GM19025 (cell line): ENCODE data around the gene MITF.

Source experiments
- ATAC-seq: cut with Tn5 transposase; IDR thresholded peaks from one replicate; pipeline ENCODE4 v1.9.1; 2021; ENCODE audit warnings: mild to moderate bottlenecking, low read depth, moderate library complexity; ENCODE audit not compliant: unreplicated experiment

Gene MITF

DNA sequence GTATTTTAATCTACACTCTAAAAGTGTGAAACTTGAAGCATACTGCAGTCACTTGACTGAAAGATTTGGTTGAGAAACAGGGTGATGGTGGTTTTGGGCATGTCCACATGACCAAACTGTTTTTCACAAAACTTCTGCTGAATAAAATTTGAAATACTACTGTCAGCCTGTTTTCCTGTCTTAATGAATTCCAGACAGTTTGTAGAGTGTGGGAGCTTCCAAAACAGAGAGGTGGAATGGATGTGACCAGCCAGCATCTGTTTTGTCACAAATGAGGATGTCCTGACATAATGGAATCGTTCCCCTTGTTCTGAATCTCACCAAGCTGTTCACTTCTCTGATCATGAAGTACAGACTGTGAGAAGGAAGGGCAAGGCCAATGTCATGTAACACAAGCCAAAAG is 11.8 kb downstream of the MITF start:
- ATAC-seq = no peak

DNA sequence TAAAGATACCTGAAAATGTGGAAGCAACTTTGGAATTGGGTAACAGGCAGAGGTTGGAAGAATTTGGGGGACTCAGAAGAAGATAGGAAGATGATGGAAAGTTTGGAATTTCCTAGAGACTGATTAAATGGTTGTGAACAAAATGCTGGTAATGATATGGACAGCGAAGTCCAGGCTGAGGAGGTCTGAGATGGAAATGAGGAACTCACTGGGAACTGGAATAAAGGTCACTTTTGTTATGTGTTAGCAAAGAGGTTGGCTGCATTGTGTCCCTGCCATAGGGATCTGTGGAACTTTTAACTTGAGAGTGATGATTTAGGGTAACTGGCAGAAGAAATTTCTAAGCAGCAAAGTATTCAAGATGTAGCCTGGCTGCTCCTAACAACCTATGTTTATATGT is 13.0 kb downstream of the MITF start:
- ATAC-seq = no peak

DNA sequence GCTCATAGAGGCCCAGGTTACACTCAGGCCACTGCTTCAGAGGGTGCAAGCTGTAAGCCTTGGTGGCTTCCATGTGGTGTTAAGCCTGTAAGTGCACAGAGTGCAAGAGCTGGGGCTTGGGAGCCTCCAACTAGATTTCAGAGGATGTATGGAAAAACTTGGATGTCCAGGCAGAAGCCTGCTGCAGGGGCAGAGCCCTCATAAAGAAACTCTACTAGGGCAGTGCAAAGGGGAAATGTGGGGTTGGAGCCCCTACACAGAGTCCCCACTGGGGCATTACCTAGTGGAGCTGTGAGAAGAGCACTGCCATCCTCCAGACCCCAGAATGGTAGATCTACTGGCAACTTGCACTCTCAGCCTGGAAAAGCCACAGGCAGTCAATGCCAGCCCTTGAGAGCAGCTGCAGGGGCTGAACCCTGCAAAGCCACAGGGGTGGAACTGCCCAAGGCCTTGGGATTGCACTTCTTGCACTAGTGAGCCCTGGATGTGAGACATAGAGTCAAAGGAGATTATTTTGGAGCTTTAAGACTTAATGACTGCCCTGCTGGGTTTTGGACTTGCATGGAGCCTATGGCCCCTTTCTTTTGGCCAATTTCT is 14.0 kb downstream of the MITF start:
- ATAC-seq = no peak

DNA sequence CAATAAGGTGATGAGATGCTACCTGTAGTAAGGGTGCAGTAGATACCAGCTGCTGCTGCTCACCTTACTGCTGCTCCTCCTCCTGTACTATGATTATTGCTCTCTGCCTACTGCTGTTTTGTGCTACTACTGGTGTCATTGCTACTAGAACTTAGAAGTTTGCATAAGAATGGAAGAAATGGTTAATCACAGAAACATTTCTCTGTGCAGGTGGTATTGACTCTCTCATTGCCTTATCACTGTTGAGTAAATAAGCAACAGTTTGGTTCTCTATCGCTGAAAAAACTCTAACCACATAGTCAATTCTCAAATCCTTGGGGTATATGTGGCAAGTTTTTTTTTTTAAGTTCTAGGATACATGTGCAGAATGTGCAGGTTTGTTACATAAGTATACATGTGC is 16.5 kb downstream of the MITF start:
- no peak for ATAC-seq

DNA sequence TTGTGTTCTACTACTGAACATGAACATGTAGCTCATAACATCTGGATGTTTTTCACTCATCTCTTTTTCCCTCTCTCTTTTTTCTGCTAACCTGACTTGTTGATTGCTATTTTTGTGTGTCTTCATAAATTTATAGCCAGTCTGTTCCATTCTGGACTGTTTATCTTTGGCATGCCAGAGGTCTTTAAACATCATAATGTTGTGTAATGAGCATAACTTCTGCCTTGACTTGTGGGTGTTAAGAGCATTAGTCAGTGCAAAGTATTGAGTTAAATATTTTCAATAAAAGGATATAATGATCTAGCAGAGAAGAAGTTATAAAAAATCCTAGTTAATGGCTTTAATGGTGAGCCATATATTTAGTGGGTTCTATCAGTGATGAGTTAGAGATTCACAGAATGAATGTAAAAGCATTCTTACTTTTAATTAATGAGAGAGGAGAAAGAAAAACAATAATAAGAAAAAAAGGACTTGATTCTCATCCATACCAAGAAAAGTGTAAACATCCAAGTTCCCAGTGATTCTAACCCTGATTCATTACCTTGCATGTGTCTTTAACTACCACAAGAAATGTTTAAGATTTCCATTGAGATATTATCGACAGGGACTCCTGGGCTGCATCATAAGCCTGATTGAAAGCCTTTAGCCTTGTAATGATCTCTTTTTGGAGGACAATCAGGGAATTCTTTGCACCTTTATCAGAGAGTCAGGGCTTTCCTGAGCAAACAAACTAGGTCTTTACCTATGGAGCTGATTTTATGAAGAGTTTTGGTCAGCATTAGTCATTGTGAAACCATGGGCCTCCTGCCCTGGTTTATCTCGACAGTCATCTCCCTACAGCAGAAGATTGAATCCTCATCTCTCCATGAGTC is 22.9 kb downstream of the MITF start:
- ATAC-seq = no peak

DNA sequence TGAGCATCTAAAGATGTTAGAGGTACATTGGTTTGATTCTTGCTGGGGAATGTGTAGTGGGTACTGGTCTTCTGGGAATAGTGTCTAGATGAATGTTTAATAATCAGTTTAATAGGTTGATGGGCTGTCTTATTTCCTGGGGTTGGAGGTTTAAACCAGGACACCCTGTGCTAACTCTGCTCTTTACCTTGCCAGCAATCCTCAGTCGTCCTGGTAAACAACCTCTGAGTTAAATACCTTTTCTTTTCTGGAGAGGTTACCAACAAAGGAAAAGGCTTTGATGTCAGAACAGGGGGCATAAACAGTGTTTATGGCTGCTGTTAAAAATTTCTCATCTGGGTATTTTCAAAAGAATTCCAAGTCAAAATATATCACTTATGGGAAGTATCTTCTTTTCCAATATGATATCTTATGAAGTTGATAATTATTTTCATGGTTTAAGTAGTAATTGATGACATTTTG is 23.5 kb downstream of the MITF start:
- ATAC-seq = no peak

DNA sequence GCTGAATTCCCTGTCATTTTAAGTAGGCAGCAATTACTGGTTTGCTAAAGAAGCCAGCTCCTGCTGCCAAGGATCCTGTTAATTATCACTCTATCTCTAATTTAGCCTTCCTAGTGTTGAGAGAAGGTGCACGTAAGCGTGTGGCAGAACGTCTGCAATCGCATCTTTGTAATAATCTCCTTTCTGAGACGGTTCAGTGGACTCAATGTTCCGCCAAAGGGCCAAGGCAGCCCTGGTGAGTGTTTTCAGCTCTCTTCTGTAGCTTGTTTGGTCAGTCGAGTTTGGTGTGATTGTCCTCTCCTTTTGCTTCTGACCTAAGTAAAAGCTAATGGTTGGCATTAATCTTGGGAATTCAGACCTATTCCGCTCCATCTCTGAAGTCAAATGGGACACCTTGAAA is 24.2 kb downstream of the MITF start:
- no peak for ATAC-seq

DNA sequence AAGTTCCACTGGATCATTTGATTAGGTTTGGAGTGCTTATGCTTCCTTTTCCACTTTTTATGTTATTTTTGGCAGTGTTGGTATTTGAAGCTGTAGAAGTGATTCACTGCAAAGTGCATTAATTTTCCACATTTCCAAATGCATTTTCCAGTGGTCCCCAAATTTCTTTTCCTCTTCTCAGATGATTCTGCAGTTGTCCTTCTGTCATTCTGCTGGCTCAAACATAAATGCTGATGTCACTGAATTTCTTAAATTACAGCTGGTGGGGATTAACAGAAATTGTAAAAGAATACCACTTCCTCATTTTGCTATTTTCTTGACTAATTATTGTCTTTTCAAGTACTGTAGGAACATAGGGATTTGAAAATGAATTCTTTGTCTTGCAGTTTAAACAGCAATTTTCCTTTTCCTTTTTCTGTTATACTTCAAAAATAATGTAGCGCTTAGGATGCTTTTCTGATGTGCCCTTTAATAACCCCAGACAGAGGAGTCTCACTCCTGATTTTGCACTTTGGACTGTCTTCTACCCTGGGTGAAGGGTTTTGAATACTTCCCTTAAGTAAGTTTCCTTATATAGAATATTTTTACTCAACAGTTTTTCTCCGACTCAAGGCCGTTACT is 25.0 kb downstream of the MITF start:
- no peak for ATAC-seq

DNA sequence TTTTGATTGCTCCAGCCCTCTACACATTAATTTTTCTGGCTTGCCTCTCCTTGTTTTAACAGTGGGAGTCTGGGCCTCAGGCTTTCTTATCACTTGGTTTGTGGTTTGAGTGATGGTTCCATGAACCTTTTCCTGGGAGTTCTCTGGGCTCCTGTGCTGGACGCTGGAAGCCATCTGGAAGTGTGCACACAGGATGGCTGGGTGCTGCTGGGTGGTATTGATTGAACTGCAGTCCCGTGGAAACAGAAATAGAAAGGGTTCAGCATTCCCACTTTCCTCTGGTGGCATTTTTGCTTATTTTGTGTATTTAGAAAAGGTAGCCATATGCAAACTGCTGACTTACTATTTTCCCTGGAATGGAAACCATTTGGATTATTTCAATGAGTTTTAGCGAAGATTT is 25.6 kb downstream of the MITF start:
- ATAC-seq = no peak

DNA sequence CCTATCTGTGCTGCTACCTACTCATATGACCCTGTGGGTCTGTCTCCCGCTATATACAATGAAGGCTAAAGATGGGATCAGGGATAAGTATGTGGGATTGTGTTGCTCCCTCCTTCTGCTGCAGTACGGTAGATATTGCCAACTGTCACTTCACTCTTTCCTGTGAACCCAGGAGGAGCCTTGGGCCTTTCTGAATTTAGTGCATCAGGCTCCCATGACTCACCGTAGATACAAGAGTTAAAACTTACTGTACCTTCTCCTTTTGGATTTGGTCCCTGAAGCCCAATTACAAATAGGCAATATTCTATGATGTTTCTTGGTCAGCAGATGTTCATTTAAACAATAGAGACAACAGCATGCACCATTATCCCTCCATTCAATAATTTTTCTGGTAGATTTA is 27.4 kb downstream of the MITF start:
- no peak for ATAC-seq

DNA sequence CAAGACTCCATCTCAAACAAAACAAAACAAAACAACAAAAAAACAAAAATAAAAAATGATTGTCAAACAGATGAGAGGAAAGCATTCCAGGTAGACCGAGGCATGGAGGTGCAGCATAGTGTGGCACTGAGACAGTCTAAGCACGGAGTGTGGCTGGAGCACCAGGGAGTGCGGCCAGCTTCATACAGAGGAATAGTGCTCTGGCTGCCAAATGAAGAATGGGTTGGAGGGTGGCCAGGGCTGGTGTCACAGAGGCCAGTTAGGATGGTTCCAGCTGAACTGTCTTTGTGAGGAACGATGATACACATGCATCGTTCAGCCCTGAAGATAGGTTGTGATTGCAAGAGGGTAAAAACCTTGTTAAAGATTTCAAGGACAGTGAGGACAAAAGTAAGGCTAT is 28.3 kb downstream of the MITF start:
- ATAC-seq = no peak

DNA sequence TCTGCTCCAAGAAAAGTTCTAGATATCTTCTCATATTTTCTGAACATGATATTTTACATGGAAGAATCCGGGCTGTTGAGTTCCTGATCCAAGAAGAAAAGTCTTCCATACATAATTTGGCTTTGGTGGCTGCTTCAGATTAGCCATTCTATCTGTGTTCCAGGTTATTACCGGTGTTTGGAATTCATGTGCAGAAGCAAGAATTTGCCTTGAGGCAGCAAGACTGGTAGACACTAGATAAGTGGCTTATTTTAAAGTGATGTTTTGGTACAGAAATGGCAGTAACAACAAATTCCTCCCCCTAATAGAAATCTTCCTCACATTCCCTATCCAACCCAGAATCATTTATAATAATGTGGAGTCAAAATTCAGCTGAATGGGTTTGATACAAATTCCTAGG is 29.2 kb downstream of the MITF start:
- no peak for ATAC-seq

DNA sequence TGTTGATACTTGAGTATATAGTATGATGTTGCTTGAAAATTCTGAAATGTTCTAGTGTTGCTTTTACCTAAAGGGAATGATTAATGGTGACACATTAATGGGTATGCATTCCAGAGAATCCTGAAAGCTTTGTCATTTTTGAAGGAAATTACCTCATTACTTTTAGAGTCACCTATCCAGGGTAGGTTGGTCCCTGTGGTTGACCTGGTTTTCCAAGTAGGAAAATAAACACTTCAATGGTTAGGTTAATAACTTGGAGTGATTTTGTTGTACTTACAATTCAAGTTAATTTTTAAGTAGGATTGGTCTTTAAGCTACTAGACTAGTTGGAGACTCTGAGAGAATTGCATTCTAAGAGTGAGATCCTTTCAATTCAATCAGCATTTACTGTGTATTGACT is 31.0 kb downstream of the MITF start:
- no peak for ATAC-seq

DNA sequence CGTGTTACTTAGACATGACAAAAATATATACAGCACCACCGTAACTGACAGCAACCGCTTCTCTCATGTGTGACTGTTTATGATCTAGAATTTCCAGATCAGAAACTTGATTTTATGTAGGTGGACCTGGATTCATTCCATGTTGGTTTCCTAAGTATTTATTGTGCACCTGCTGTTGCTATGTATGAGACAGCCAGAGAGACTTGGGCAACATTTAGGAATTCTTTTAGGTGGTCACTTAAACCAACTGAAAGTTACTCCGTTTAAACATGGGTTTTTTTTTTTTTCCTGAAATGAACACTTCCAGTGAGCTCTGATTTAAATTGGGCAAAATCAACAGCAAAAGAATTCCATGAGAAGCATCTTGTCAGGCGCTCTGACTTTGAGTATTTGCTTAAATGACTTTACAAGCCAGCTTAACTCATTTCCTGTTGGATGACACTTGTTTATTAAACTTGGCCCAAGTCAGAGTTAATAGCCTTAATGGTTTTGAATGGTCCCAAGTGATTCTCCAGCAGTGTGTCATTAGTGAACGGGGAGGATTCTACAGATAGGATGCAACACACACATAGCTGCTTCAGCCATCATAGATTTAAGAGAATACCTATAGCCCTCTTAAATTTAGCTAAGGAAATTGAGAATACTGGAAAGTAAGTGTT is 31.8 kb downstream of the MITF start:
- no peak for ATAC-seq

DNA sequence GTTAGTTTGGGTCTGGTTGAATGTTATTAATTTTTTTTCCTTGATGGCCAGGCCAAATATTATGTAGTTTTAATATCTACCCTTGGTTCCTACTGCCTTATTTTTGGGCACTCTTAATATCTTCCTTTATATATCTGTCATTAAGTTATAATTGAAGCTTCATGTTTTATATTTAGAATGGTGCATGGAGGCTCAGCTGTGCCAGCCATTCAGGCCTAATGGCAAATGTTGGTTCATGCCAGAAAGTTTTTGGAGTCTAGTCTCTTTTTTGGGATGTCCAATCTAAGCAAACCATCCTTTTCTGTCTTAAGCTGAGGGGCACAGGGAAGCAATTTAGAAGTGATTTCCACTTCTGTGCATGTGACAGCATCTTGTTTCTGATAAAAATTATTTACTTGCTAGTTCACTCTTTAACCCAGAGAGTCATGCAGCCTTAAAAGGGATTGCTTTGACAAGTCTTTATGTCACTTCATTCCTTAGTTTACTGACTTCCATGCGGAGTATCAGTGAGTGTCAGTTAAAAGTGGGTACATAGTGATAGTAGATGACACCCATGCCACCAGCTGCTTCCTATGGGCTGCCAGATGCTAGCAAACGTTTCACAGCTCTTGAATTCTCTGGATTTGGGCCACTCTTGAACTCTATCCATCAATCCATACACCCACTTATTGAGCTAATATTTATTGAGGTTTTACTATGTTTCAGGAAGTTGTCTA is 33.0 kb downstream of the MITF start:
- ATAC-seq = no peak

DNA sequence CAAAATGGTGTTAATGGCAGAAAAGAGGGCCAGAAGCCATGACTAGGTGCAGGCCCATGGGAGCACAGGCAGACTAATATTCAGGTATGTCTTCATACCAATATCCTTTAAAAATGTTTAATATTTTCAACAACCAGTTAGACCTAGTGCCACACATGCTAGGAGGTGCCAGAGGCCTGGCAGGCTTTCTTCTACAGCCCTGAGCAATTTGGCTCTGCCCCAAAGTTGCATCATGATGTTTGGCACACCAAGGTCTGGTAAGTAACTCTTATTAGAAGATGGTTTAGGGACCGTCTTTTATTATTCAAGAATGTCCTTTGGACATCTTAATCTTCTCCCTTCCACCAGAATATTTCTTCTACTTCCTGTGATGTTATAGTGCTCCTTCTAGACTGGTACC is 34.8 kb downstream of the MITF start:
- no peak for ATAC-seq

DNA sequence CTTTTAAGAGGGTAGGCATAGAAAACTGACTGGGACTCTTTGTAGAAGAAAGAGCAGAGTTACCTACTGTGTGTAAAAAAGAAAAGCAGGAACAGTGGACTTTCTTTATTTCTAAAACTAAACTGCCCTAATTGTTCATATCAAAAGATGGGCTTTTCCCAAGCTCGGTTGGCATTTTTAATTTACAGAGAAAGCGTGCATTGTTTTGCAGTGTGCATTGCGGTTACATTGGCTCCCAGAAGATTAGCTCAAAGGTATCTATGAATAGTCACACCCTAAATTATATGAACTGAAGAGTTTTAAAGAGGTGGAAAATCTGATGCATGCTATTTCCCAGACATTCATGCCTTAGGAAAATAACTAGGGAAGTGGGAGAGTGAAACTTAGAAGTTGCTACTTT is 36.5 kb downstream of the MITF start:
- ATAC-seq = no peak

DNA sequence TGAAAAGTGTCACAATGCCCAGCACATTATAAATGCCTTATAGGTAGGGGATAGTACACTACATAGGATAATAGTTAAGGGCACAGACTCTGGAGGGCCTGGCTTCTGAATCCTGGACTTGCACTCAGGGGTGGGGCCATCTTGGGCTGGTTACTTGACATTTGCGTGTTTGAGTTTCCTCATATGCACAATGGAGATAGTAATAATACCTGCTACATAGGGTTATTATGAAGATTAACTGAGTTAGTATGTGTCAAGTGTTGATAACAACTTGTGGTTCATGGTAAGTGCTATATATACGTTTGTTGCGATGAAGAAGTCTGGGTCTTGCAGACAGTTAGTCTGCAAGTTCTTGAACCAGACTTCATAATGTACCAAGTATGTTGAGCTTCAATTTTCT is 37.0 kb downstream of the MITF start:
- no peak for ATAC-seq

DNA sequence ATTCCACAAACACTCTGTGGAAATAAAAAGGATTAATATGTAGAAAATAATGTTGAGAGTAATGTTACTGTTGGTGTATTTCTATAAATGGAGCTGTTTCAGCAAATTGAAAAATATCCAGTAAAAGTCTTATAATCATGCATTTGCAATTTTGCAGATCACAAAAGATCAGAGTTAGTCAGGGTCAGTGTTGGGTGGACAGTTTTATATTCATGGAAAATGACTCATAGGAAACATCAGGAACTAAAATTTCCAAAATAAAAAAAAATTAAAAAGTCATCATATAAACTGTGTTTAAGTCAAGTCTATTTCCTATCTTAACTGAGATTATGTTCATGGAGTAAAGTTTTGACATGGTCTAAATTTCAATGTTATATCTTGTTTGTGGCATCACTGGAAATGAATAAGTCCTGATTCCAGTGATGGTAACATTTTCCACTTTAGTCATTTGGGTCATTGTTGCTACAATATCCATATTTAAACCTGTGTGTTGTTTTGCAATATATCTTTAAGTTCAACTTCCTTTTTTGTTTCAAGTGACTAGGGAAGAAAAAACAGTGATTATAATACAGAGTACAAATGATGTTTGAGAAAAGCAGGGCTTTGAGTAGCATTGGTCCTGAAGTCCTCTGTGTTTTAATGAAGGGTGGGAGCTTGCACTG is 37.8 kb downstream of the MITF start:
- ATAC-seq = no peak

DNA sequence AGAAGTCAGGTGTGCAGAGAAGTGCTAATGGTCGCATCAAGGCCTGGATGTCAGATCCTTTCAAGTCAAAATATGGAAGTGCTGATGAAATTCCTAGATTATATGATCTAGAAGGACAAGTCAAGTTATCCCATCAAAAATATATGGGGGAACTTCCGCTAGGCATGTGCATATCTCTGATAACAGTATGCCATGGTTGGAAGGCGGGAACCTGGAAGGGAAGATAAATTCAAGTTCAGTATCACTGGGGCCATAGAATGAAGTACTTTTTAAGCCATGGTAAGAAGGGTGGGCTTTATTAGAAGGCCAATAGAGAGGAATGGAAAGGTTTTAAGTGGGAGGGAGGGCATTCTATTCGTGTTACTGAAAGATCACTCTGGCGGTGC is 38.3 kb downstream of the MITF start:
- no peak for ATAC-seq
